Measurements from ENCODE around the gene KDM1B. TPM values are rescaled to one million over a fixed set of nuclear protein-coding genes. Genes with fewer than 3 reads are reported as not detected.
"Not testable (repeated sequence)": the region's sequence is repeated elsewhere in the genome, so short reads cannot be mapped to it uniquely, and the experiment has no call there.

Gene KDM1B
- polyA plus RNA-seq, 1 donor, result 20.9 TPM

DNA sequence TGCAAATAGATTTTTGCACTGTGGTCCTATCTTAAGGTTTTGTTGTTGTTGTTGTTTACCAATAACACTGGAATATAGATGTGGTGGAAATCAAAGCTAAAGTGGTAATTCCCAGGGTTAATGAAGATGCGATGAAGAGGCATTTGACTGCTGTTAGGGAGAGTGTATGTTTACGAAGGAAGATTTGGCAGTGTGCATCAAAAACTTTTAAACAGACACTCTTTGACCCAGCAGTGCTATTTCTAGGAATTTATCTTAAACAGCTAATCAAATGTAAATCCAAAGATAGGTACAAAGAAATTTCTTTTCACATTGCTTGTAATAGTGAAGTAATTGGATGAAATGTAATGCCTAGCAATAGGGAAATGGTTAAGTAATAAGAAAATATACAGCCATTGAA lies 34.0 kb downstream of the KDM1B start:
- no peak for DNase-seq

DNA sequence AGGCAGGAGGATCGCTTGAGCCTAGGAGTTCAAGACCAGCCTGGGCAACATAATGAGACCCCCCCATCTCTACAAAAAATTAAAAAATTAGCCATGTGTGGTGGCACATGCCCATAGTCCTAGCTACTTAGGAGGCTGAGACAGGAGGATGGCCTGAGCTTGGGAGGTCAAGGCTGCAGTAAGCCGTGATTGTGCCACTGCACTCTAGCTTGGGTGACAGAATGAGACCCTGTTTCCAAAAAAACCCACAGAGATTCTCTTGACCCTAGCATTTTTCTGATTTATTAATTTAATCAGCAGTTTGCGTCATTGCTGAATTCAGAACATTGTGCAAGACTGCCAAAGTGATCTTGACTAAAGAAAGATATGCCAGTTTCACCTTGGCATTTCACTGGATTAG lies 36.8 kb downstream of the KDM1B start:
- DNase-seq, result no peak

DNA sequence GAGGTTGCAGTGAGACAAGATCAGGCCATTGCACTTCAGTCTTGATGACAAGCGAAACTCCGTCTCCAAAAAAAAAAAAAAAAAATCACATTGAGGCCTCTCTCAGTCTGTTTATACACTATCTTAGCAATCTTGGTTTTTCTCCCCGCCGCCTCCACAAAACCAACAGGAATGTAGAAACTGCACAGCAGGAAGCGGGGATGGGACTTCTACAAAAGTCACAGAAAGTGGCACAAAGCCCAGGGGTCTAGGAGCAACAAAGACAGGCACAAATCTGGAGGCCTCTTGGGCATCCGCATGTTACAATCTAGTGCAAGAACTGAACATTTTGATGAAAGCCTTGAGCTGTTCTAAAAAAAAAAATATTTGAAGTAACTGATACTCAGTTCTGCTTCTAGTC lies 48.6 kb downstream of the KDM1B start:
- no peak for DNase-seq

GRCh38 chr6:18204691-18205090 lies 49.5 kb downstream of the KDM1B start:
- DNase-seq, result no peak

DNA sequence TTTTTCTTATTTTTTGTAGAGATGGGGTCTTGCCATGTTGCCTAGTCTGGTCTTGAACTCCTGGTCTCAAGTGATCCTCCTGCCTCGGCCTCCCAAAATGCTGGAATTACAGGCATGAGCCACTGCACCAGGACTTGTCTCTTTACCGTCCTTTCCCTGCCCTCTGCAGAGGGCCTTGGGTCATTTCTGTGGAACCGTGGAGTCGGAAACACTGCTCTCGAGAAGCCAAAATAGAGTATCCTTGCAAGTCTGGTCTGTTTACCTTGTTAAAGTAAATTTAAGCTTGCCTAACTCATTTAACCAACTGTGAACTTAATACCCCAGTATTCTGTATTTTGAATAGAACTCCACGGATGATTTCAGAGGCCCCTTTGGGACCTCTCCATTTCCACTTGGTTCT lies 51.4 kb downstream of the KDM1B start:
- no peak for DNase-seq

DNA sequence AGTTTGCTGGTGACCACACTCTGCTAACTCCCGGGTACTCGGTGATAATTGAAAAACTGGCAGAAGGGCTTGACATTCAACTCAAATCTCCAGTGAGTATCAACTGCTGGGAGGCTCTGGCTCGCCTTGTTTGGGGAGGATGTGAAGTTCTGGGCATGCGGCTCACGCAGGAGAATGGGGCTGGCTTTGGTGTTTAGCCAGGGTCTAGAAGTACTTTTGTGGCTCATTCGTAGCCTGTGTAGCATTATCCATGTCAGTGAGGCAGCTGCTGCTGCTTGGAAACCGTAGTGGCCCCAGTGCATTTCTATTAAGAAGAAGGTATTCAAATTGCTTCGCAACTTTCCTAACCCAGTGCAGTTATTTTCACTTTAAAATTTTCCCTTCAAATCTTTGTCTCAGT lies 52.2 kb downstream of the KDM1B start:
- no peak for DNase-seq

GRCh38 chr6:18207949-18208348 lies 52.7 kb downstream of the KDM1B start:
- DNase-seq, result no peak

- not testable (repeated sequence) for DNase-seq
Observed at GRCh38 chr6:18208778-18209177, 53.6 kb downstream of the KDM1B start.

DNA sequence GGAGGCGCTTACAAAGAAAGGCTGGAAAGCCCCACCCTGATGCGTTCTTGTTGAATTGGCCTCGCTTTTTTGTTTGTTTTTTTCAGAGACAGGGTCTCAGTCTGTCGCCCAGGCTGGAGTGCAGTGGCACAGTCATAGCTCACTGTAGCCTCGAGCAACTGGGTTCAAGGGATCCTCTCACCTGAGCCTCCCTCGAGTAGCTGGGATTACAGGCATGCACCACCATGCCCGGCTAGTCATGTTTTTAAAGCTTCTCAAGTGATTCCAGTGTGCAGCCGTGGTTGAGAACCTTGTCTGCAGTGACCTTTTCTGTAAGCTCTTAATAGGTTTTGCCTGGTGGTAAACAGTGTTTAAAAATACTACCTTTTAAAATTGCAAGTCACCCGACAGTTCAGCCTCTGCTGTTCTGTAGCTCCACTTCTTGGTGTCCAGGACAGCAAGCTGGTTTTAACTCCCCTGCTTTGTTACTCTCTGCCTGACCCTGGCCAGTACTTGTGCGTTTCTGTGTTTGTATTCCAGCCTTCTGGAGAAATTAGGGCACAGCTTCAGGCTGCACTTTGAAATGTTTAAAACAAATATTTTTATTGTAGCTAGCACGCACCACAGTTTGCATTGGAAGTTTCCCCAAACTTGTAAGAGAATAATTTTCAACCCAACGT lies 54.4 kb downstream of the KDM1B start:
- DNase-seq, result no peak

GRCh38 chr6:18210707-18211106 lies 55.5 kb downstream of the KDM1B start:
- DNase-seq, result no peak

DNA sequence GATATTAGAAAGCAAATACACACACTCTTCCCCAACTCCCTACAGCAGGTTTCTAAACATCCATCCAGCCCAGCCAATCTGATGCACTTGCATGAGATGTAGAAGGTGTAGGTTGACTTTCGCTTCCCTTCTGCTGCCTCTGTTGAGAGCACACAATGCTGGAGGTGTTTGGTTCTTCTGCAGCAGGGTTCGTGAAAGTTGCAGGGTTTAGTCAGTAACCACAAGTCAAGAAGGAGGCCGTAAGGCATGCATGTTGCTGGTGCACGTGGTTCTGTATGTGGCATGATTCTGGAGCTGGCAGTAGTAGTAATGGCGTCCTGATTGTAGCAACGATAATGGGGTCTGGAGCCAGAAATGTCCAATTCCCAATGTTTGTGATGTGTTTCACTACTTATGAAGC lies 56.1 kb downstream of the KDM1B start:
- DNase-seq, result no peak

GRCh38 chr6:18212231-18212630 lies 57.0 kb downstream of the KDM1B start:
- no peak for DNase-seq

GRCh38 chr6:18213439-18213838 lies 58.2 kb downstream of the KDM1B start:
- no peak for DNase-seq

- no peak for DNase-seq
Observed at GRCh38 chr6:18214003-18214402, 58.8 kb downstream of the KDM1B start.

- DNase-seq, result no peak
Observed at GRCh38 chr6:18215436-18215835, 60.2 kb downstream of the KDM1B start.

GRCh38 chr6:18216411-18216810 lies 61.2 kb downstream of the KDM1B start:
- no peak for DNase-seq

DNA sequence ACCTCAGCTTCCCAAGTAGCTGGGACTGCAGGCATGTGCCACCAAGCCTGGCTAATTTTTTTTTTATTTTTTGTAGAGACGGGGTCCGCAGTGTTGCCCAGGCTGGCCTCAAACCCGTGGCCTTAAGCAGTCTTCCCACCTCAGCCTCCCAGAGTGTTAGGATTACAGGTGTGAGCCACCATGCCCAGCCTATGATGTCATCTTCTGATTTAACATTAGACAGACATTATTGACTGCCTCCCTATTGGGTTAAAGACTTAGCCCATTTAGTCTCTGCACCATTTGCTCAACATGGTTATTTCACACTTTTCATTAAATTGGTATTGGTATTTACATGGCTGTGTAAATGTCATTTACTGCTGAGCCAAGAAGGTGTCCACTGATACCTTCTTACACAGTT lies 63.0 kb downstream of the KDM1B start:
- DNase-seq, result no peak

DNA sequence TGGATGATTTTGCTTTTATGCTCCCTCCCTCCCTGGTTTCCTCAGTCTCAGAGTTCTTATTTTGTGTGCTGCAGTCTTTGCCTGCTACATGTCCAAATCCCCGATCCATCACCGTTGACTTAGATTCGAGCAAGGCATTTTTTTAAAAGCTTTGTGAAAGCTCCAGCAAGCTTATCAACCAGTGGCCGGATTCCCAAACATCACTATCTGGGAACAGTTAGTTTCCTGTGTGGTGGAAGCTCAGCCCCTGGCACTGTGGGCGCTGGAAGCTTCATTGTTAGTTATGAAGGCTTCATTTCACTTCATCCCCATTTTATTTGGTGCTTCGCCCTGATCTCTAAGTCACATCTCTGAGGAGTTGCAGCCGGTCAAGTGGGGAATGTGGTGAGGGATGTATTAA lies 64.4 kb downstream of the KDM1B start:
- no peak for DNase-seq

- no peak for DNase-seq
Observed at GRCh38 chr6:18221288-18221615, 66.0 kb downstream of the KDM1B start.

GRCh38 chr6:18226451-18227105 lies 71.4 kb downstream of the KDM1B start:
- not testable (repeated sequence) for DNase-seq

DNA sequence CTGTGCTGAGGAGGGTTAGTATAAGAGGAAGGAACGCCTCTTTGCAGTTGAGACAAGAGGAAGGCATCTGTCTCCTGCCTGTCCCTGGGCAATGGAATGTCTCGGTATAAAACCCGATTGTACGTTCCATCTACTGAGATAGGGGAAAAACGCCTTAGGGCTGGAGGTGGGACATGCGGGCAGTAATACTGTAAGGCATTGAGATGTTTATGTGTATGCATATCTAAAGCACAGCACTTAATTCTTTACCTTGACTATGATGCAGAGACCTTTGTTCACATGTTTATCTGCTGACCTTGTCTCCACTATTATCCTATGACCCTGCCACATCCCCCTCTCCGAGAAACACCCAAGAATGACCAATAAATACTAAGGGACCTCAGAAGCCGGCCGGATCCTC lies 71.9 kb downstream of the KDM1B start:
- not testable (repeated sequence) for DNase-seq

GRCh38 chr6:18228590-18228989 lies 73.4 kb downstream of the KDM1B start:
- DNase-seq, result not testable (repeated sequence)

GRCh38 chr6:18231856-18232255 lies 76.6 kb downstream of the KDM1B start:
- DNase-seq, result not testable (repeated sequence)

DNA sequence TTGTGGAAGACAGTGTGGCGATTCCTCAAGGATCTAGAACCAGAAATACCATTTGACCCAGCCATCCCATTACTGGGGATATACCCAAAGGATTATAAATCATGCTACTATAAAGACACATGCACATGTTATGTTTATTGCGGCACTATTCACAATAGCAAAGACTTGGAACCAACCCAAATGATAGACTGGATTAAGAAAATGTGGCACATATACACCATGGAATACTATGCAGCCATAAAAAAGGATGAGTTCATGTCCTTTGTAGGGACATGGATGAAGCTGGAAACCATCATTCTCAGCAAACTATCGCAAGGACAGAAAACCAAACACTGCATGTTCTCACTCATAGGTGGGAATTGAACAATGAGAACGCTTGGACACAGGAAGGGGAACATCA lies 78.5 kb downstream of the KDM1B start:
- DNase-seq, result not testable (repeated sequence)
